Measurements from ENCODE around the gene HOXD13.

DNA sequence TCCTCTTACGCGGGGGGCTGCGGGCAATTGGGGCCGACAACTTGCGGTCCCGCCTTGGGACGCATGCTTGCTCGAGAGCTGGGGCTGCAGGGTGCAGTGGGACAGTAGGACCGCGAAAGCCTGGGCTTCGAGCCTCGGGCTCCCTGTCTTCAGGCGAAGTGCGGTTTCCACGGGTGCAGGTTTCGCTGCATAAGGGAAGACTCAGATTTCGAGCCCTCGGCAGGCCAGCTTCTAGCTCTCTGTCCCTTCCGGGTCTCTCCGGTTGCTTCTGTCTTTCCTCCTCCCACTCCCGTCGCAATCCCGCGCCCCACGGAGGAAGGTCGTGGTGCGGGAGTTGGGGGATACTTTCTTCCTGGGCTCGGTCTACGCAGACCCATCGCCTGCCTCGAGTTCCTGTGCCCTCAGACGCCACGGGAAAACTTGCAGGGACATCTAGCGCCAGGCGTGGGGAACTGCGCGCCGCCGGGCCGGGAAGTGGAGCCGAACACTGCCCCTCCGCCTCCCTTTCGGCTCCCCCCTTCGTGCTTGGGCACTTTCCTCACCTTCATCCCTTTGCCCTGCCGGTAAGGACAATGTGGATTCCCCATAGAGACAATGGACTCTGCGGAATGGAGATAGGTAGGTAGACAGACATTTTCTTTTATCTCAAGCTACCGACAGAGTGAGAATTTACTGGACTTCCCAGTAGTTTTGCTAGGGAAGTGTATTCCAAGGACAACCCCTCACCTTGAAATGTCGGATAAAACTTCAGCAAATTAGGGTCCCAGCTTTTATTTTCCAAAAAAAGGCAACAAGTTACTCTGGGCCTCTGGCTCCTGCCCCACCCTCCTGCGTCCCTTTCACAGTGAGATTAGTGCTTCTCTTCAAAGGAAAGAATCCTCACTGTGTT is 4.2 kb upstream of the HOXD13 start:
- TF ChIP-seq, protein P1, sequence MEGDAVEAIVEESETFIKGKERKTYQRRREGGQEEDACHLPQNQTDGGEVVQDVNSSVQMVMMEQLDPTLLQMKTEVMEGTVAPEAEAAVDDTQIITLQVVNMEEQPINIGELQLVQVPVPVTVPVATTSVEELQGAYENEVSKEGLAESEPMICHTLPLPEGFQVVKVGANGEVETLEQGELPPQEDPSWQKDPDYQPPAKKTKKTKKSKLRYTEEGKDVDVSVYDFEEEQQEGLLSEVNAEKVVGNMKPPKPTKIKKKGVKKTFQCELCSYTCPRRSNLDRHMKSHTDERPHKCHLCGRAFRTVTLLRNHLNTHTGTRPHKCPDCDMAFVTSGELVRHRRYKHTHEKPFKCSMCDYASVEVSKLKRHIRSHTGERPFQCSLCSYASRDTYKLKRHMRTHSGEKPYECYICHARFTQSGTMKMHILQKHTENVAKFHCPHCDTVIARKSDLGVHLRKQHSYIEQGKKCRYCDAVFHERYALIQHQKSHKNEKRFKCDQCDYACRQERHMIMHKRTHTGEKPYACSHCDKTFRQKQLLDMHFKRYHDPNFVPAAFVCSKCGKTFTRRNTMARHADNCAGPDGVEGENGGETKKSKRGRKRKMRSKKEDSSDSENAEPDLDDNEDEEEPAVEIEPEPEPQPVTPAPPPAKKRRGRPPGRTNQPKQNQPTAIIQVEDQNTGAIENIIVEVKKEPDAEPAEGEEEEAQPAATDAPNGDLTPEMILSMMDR (IDR thresholded peaks at IDR 0.05; ENCODE audit: insufficient read depth, low read length, poor library complexity, severe bottlenecking) = no peak
- no peak for TF ChIP-seq EZH2phosphoT487 (conservative IDR thresholded peaks at IDR 0.05; ENCODE audit: low read length)
